Smooth muscle cell (in vitro differentiated cells): ENCODE results near the gene PCDHGA10. TPM values are rescaled to one million over a fixed set of nuclear protein-coding genes. Genes with fewer than 3 reads are reported as not detected.

Source experiments
- DNase-seq: peaks from one replicate; lab custom pipeline; 2025; ENCODE audit not compliant: unreplicated experiment; lab: John Stamatoyannopoulos, UW
- H2AFZ ChIP-seq: fragments of 200-600 bp; sonication (generic); 2 replicates; pipeline ENCODE4 v1.6.0; 2016; ENCODE audit warnings: antibody characterized with exemption, low read depth, mild to moderate bottlenecking
- H3F3A ChIP-seq: fragments of 200-600 bp; sonication (generic); 2 replicates; pipeline ENCODE4 v1.6.0; 2017; ENCODE audit warnings: antibody characterized with exemption, low read depth
- H3K27ac ChIP-seq: fragments of 200-600 bp; sonication (generic); 2 replicates; pipeline ENCODE4 v1.5.1; 2016; ENCODE audit warnings: low read depth, mild to moderate bottlenecking
- H3K27me3 ChIP-seq: fragments of 200-600 bp; sonication (generic); 2 replicates; pipeline ENCODE4 v1.6.1; 2016; ENCODE audit warnings: low read depth, mild to moderate bottlenecking
- H3K36me3 ChIP-seq: fragments of 200-600 bp; sonication (generic); 2 replicates; pipeline ENCODE4 v1.5.1; 2016; ENCODE audit warnings: low read depth
- H3K4me1 ChIP-seq: fragments of 200-600 bp; sonication (generic); 2 replicates; pipeline ENCODE4 v1.5.1; 2016; ENCODE audit warnings: low read depth
- H3K4me2 ChIP-seq: fragments of 200-600 bp; sonication (generic); 2 replicates; pipeline ENCODE4 v1.6.0; 2016; ENCODE audit warnings: mild to moderate bottlenecking
- H3K4me3 ChIP-seq: fragments of 200-600 bp; sonication (generic); 2 replicates; pipeline ENCODE4 v1.5.1; 2016; ENCODE audit warnings: mild to moderate bottlenecking
- H3K79me2 ChIP-seq: fragments of 200-600 bp; sonication (generic); 2 replicates; pipeline ENCODE4 v1.6.0; 2016; ENCODE audit warnings: low read depth, mild to moderate bottlenecking
- H3K9ac ChIP-seq: fragments of 200-600 bp; sonication (generic); 2 replicates; pipeline ENCODE4 v1.6.0; 2016; ENCODE audit warnings: low read depth
- H3K9me3 ChIP-seq: fragments of 200-600 bp; sonication (generic); replicated peaks from 2 replicates; pipeline ENCODE4 v1.5.1; 2016; ENCODE audit warnings: low read depth
- H4K20me1 ChIP-seq: fragments of 200-600 bp; sonication (generic); 2 replicates; pipeline ENCODE4 v1.6.0; 2016; ENCODE audit warnings: low read depth
- WGBS: methylation state at CpG from one replicate; pipeline ENCODE4 v1.1.7; 2016; ENCODE audit warnings: low lambda C conversion rate; 5-methylcytosine and 5-hydroxymethylcytosine counted together
- polyA plus RNA-seq: library from polyadenylated mRNA; unstranded; fragments of >200 nt; fragmentation: Nextera tagmentation; extraction: Ambion mirVana; gene quantifications from 2 replicates; pipeline ENCODE4 v1.2.1, GENCODE V29; 2016
- total RNA-seq: library from RNA; depleted of rRNA; stranded (reverse); fragments of >200 nt; gene quantifications from 2 replicates; pipeline ENCODE4 v1.2.3, GENCODE V29; 2014
- TF ChIP-seq, protein P1 (sequence below): fragments of 200-600 bp; sonication (generic); IDR thresholded peaks from 2 replicates; pipeline ENCODE4 v1.5.1; 2017; ENCODE audit warnings: borderline replicate concordance, mild to moderate bottlenecking, antibody characterized with exemption; ENCODE audit not compliant: insufficient read depth, poor library complexity, severe bottlenecking

Gene PCDHGA10
- total and polyA plus RNA-seq, 2 experiments from 2014 or later, result 10.9 to 24.7 TPM

GRCh38 chr5:141398608-141399007, 14.2 kb upstream of the PCDHGA10 start:
- peaks cover 4% of the 10 kb centered on the region for H3K36me3 ChIP-seq
- H3K79me2 ChIP-seq, result peaks cover 3% of the 10 kb centered on the region
- H3K9ac ChIP-seq, result no peak overlapping the region
- no peaks in the 10 kb centered on the region for H3K27me3 ChIP-seq
- H3K27ac ChIP-seq, result no peak overlapping the region
- H3K4me1 ChIP-seq, result no peaks in the 10 kb centered on the region
- H3F3A ChIP-seq, result no peaks in the 10 kb centered on the region
- H3K9me3 ChIP-seq, result peaks cover 25% of the 10 kb centered on the region
- H2AFZ ChIP-seq, result no peak overlapping the region
- no peaks in the 10 kb centered on the region for H4K20me1 ChIP-seq
- DNase-seq, result no peak
- TF ChIP-seq, protein P1, sequence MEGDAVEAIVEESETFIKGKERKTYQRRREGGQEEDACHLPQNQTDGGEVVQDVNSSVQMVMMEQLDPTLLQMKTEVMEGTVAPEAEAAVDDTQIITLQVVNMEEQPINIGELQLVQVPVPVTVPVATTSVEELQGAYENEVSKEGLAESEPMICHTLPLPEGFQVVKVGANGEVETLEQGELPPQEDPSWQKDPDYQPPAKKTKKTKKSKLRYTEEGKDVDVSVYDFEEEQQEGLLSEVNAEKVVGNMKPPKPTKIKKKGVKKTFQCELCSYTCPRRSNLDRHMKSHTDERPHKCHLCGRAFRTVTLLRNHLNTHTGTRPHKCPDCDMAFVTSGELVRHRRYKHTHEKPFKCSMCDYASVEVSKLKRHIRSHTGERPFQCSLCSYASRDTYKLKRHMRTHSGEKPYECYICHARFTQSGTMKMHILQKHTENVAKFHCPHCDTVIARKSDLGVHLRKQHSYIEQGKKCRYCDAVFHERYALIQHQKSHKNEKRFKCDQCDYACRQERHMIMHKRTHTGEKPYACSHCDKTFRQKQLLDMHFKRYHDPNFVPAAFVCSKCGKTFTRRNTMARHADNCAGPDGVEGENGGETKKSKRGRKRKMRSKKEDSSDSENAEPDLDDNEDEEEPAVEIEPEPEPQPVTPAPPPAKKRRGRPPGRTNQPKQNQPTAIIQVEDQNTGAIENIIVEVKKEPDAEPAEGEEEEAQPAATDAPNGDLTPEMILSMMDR, result no peak
- no peak overlapping the region for H3K4me3 ChIP-seq
- H3K4me2 ChIP-seq, result no peak overlapping the region
- 96% methylated on average over 15 of the region's 15 CpGs for WGBS

GRCh38 chr5:141399555-141400258, 13.1 kb upstream of the PCDHGA10 start:
- DNase-seq, result no peak
- Histone ChIP-seq H3K4me1 (no peaks in the 10 kb centered on the region), H3F3A (no peaks in the 10 kb centered on the region), H3K36me3 (peaks cover 4% of the 10 kb centered on the region), H3K4me3 (no peak overlapping the region), H4K20me1 (no peaks in the 10 kb centered on the region), H2AFZ (no peak overlapping the region), H3K4me2 (no peak overlapping the region), H3K79me2 (peaks cover 3% of the 10 kb centered on the region), H3K27ac (no peak overlapping the region), H3K27me3 (no peaks in the 10 kb centered on the region), H3K9me3 (peaks cover 24% of the 10 kb centered on the region), H3K9ac (no peak overlapping the region)
- WGBS, result 98% methylated on average over 54 of the region's 61 CpGs
- TF ChIP-seq, protein P1, result no peak

- H3K27me3 ChIP-seq, result no peaks in the 10 kb centered on the region
Observed at GRCh38 chr5:141402553-141403243, 10.1 kb upstream of the PCDHGA10 start, which contains the start of gene PCDHGA9. PCDHGA9 (plus strand) TSS chr5:141402778; CDS start chr5:141402953, 175 bp downstream.

More at GRCh38 chr5:141402553-141403243, 10.1 kb upstream of the PCDHGA10 start, which contains the start of gene PCDHGA9:
- Histone ChIP-seq H3K4me3 (no peak within 1 kb of the TSS), H3K9me3 (peaks cover 20% of the 10 kb centered on the region), H3F3A (no peaks in the 10 kb centered on the region), H3K4me2 (no peak within 1 kb of the TSS), H4K20me1 (no peaks in the 10 kb centered on the region), H3K4me1 (no peaks in the 10 kb centered on the region), H2AFZ (no peak within 1 kb of the TSS), H3K36me3 (no peaks in the 10 kb centered on the region), H3K9ac (no peak within 1 kb of the TSS), H3K79me2 (no peaks in the 10 kb centered on the region), H3K27ac (no peak within 1 kb of the TSS)
- 96% methylated on average over 27 of the region's 27 CpGs for WGBS
- TF ChIP-seq, protein P1, result no peak
- DNase-seq, result no peak
